Measurements from ENCODE around the gene MST1R.

DNA sequence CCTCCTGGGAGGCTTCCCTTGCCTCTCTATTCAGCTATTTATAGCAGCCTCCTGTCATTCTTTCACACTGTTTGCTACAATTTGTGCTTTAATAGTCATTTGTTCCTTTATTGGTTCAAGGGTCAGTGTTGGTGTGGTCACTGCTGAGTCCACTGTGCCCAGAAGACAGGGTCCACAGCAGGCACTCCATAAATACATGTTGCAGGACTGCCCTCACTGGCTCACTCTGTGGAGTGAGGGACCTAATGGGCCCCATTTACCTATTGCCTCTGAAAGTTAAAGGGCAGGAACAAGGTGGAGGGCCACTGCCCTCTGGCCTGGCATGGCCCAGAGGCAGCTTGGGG is 16.8 kb downstream of the MST1R start:
- TF ChIP-seq POLR2A (IDR thresholded peaks at IDR 0.05; ENCODE audit: low read length) = no peak
- no peak for TF ChIP-seq GATA1 (IDR thresholded peaks at IDR 0.05; ENCODE audit: low read depth, low read length)

All from erythroblast (primary cell).